Measurements from ENCODE around the gene MYO15A. TPM values are rescaled to one million over a fixed set of nuclear protein-coding genes. Genes with fewer than 3 reads are reported as not detected.

MYO15A gene
- total RNA-seq, 2 experiments from 2014 or later, result 0.31 to 0.40 TPM

GRCh38 chr17:18140648-18141047 is 32.1 kb downstream of the MYO15A start:
- CTCF ChIA-PET, result interaction anchor here (0.8 to 1.7 kb wide), 8 partner anchors 30 to 84 kb away, joined by 3 to 6 read pairs (median 4); no protein-coding TSS in a partner anchor
- Mint-ChIP-seq H3K27ac (no peak overlapping the region), H3K27me3 (ENCODE audit: low read depth) (no peaks in the 10 kb centered on the region), H3K4me1 (ENCODE audit: low read depth) (no peaks in the 10 kb centered on the region), H3K36me3 (ENCODE audit: low read depth) (no peaks in the 10 kb centered on the region), H3K9me3 (no peaks in the 10 kb centered on the region), H3K4me3 (no peak overlapping the region)
- no peak for DNase-seq
- intact Hi-C loops (cut with micrococcal nuclease), result loop anchor here (1.0 kb wide), 2 partner anchors 44 to 77 kb away; no protein-coding TSS in a partner anchor

GRCh38 chr17:18141210-18141803 is 32.8 kb downstream of the MYO15A start:
- Mint-ChIP-seq H3K4me1 (ENCODE audit: low read depth) (no peaks in the 10 kb centered on the region), H3K27ac (no peak overlapping the region), H3K36me3 (ENCODE audit: low read depth) (no peaks in the 10 kb centered on the region), H3K27me3 (ENCODE audit: low read depth) (no peaks in the 10 kb centered on the region), H3K9me3 (no peaks in the 10 kb centered on the region), H3K4me3 (no peak overlapping the region)
- CTCF ChIA-PET, result interaction anchor here (0.8 to 3.3 kb wide), 17 partner anchors 12 to 83 kb away, joined by 3 to 17 read pairs (median 5); partner anchors contain the start of gene ALKBH5
- DNase-seq, result peak; percentile 64
- intact Hi-C loops (cut with micrococcal nuclease), result loop anchor here (1.0 kb wide), 2 partner anchors 43 to 76 kb away; no protein-coding TSS in a partner anchor

GRCh38 chr17:18142417-18142816 is 33.9 kb downstream of the MYO15A start:
- H3K27ac Mint-ChIP-seq, result no peak overlapping the region
- no peaks in the 10 kb centered on the region for H3K9me3 Mint-ChIP-seq
- no peak for DNase-seq
- no peaks in the 10 kb centered on the region for H3K36me3 Mint-ChIP-seq (ENCODE audit: low read depth)
- no peak overlapping the region for H3K4me3 Mint-ChIP-seq
- no peaks in the 10 kb centered on the region for H3K4me1 Mint-ChIP-seq (ENCODE audit: low read depth)
- intact Hi-C loops (cut with micrococcal nuclease), result no loop called here
- no peaks in the 10 kb centered on the region for H3K27me3 Mint-ChIP-seq (ENCODE audit: low read depth)
- CTCF ChIA-PET, result interaction anchor here (0.8 to 3.3 kb wide), 15 partner anchors 11 to 82 kb away, joined by 3 to 17 read pairs (median 3); partner anchors contain the start of gene ALKBH5

- H3K27ac Mint-ChIP-seq, result no peak overlapping the region
- H3K4me3 Mint-ChIP-seq, result no peak overlapping the region
- DNase-seq, result peak; percentile 27
- CTCF ChIA-PET, result interaction anchor here (0.8 to 3.3 kb wide), 9 partner anchors 10 to 73 kb away, joined by 3 to 17 read pairs (median 3); partner anchors contain the start of gene ALKBH5
- H3K27me3 Mint-ChIP-seq (ENCODE audit: low read depth), result no peaks in the 10 kb centered on the region
- no peaks in the 10 kb centered on the region for H3K9me3 Mint-ChIP-seq
- intact Hi-C loops (cut with micrococcal nuclease), result no loop called here
- H3K4me1 Mint-ChIP-seq (ENCODE audit: low read depth), result no peaks in the 10 kb centered on the region
- no peaks in the 10 kb centered on the region for H3K36me3 Mint-ChIP-seq (ENCODE audit: low read depth)
Measured at GRCh38 chr17:18143044-18143936, 34.7 kb downstream of the MYO15A start.

- H3K4me1 Mint-ChIP-seq (ENCODE audit: low read depth), result no peaks in the 10 kb centered on the region
- no peak overlapping the region for H3K4me3 Mint-ChIP-seq
- DNase-seq, result no peak
- no peaks in the 10 kb centered on the region for H3K27me3 Mint-ChIP-seq (ENCODE audit: low read depth)
- no peaks in the 10 kb centered on the region for H3K36me3 Mint-ChIP-seq (ENCODE audit: low read depth)
- H3K9me3 Mint-ChIP-seq, result no peaks in the 10 kb centered on the region
- H3K27ac Mint-ChIP-seq, result no peak overlapping the region
- CTCF ChIA-PET, result interaction anchor here (0.6 to 3.3 kb wide), 7 partner anchors 10 to 54 kb away, joined by 3 to 17 read pairs (median 3); partner anchors contain the start of gene ALKBH5
- intact Hi-C loops (cut with micrococcal nuclease), result no loop called here
Measured at GRCh38 chr17:18144261-18144660, 35.7 kb downstream of the MYO15A start.

- no peaks in the 10 kb centered on the region for H3K9me3 Mint-ChIP-seq
- no peaks in the 10 kb centered on the region for H3K4me1 Mint-ChIP-seq (ENCODE audit: low read depth)
- H3K36me3 Mint-ChIP-seq (ENCODE audit: low read depth), result no peaks in the 10 kb centered on the region
- no peak overlapping the region for H3K4me3 Mint-ChIP-seq
- H3K27me3 Mint-ChIP-seq (ENCODE audit: low read depth), result no peaks in the 10 kb centered on the region
- no peak overlapping the region for H3K27ac Mint-ChIP-seq
- intact Hi-C loops (cut with micrococcal nuclease), result no loop called here
- CTCF ChIA-PET, result interaction anchor here (0.6 to 1.6 kb wide), 6 partner anchors 19 to 53 kb away, joined by 3 to 4 read pairs (median 3); no protein-coding TSS in a partner anchor
- no peak for DNase-seq
Measured at GRCh38 chr17:18144855-18145254, 36.3 kb downstream of the MYO15A start.

- no peak overlapping the region for H3K4me3 Mint-ChIP-seq
- no peaks in the 10 kb centered on the region for H3K4me1 Mint-ChIP-seq (ENCODE audit: low read depth)
- H3K36me3 Mint-ChIP-seq (ENCODE audit: low read depth), result no peaks in the 10 kb centered on the region
- CTCF ChIA-PET, result interaction anchor here (1.4 to 1.6 kb wide), 3 partner anchors 40 to 52 kb away, joined by 3 to 4 read pairs (median 3); no protein-coding TSS in a partner anchor
- no peaks in the 10 kb centered on the region for H3K9me3 Mint-ChIP-seq
- no peak for DNase-seq
- intact Hi-C loops (cut with micrococcal nuclease), result no loop called here
- H3K27ac Mint-ChIP-seq, result no peak overlapping the region
- no peaks in the 10 kb centered on the region for H3K27me3 Mint-ChIP-seq (ENCODE audit: low read depth)
Measured at GRCh38 chr17:18145811-18146210, 37.3 kb downstream of the MYO15A start.

GRCh38 chr17:18146259-18146658 is 37.7 kb downstream of the MYO15A start:
- no peak overlapping the region for H3K27ac Mint-ChIP-seq
- no peaks in the 10 kb centered on the region for H3K9me3 Mint-ChIP-seq
- no peaks in the 10 kb centered on the region for H3K4me1 Mint-ChIP-seq (ENCODE audit: low read depth)
- no peak for DNase-seq
- H3K4me3 Mint-ChIP-seq, result no peak overlapping the region
- intact Hi-C loops (cut with micrococcal nuclease), result no loop called here
- H3K36me3 Mint-ChIP-seq (ENCODE audit: low read depth), result no peaks in the 10 kb centered on the region
- H3K27me3 Mint-ChIP-seq (ENCODE audit: low read depth), result no peaks in the 10 kb centered on the region
- CTCF ChIA-PET, result interaction anchor here (1.4 to 1.9 kb wide), 2 partner anchors 40 to 43 kb away, joined by 3 to 4 read pairs; no protein-coding TSS in a partner anchor

- DNase-seq, result no peak
- no peak overlapping the region for H3K4me3 Mint-ChIP-seq
- H3K9me3 Mint-ChIP-seq, result no peaks in the 10 kb centered on the region
- no peaks in the 10 kb centered on the region for H3K4me1 Mint-ChIP-seq (ENCODE audit: low read depth)
- H3K27ac Mint-ChIP-seq, result no peak overlapping the region
- intact Hi-C loops (cut with micrococcal nuclease), result no loop called here
- H3K36me3 Mint-ChIP-seq (ENCODE audit: low read depth), result no peaks in the 10 kb centered on the region
- H3K27me3 Mint-ChIP-seq (ENCODE audit: low read depth), result no peaks in the 10 kb centered on the region
- CTCF ChIA-PET, result interaction anchor here (0.6 to 1.9 kb wide), 3 partner anchors 14 to 58 kb away, joined by 3 to 4 read pairs (median 4); no protein-coding TSS in a partner anchor
Measured at GRCh38 chr17:18146980-18147379, 38.4 kb downstream of the MYO15A start.

GRCh38 chr17:18148586-18148985 is 40.0 kb downstream of the MYO15A start:
- Mint-ChIP-seq H3K27ac (no peak overlapping the region), H3K4me3 (no peak overlapping the region), H3K4me1 (ENCODE audit: low read depth) (peaks cover 5% of the 10 kb centered on the region), H3K9me3 (no peaks in the 10 kb centered on the region), H3K36me3 (ENCODE audit: low read depth) (no peaks in the 10 kb centered on the region), H3K27me3 (ENCODE audit: low read depth) (no peaks in the 10 kb centered on the region)
- no peak for DNase-seq
- CTCF ChIA-PET, result no interaction called here
- intact Hi-C loops (cut with micrococcal nuclease), result no loop called here

GRCh38 chr17:18151290-18151689 is 42.7 kb downstream of the MYO15A start:
- Mint-ChIP-seq H3K9me3 (no peaks in the 10 kb centered on the region), H3K36me3 (ENCODE audit: low read depth) (no peaks in the 10 kb centered on the region), H3K27me3 (ENCODE audit: low read depth) (no peaks in the 10 kb centered on the region), H3K27ac (no peak overlapping the region), H3K4me1 (ENCODE audit: low read depth) (peaks cover 8% of the 10 kb centered on the region), H3K4me3 (no peak overlapping the region)
- no peak for DNase-seq
- CTCF ChIA-PET, result no interaction called here
- intact Hi-C loops (cut with micrococcal nuclease), result no loop called here

- Mint-ChIP-seq H3K36me3 (ENCODE audit: low read depth) (no peaks in the 10 kb centered on the region), H3K4me1 (ENCODE audit: low read depth) (peaks cover 14% of the 10 kb centered on the region), H3K27ac (no peak overlapping the region), H3K27me3 (ENCODE audit: low read depth) (no peaks in the 10 kb centered on the region), H3K9me3 (no peaks in the 10 kb centered on the region), H3K4me3 (no peak overlapping the region)
- CTCF ChIA-PET, result interaction anchor here (1.3 to 3.8 kb wide), 2 partner anchors 12 to 44 kb away, joined by 3 to 17 read pairs; no protein-coding TSS in a partner anchor
- DNase-seq, result no peak
- intact Hi-C loops (cut with micrococcal nuclease), result loop anchor here (2.0 kb wide), 1 partner anchor 28 kb away; the partner anchor contains the start of gene ALKBH5
Measured at GRCh38 chr17:18155179-18155578, 46.6 kb downstream of the MYO15A start.
